H1 (cell line): Measurements from ENCODE around the gene FOXB1. TPM values are rescaled to one million over a fixed set of nuclear protein-coding genes. Genes with fewer than 3 reads are reported as not detected.

ENCODE experiments used
- BRCA1 ChIP-seq: IDR thresholded peaks from 2 replicates; pipeline ENCODE4 v1.6.1; 2012; ENCODE audit warnings: low read depth, low read length, improper control_type of control experiment
- CHD2 ChIP-seq: IDR thresholded peaks from 2 replicates; pipeline ENCODE4 v1.6.1; 2012; ENCODE audit warnings: low read length, improper control_type of control experiment
- HDAC2 ChIP-seq, 2 experiments: fragments of 300-600 bp in 1 of 2; sonication (generic) in 1 of 2; IDR thresholded peaks; 2 replicates each; pipeline ENCODE4 v1.6.1; 2011 to 2012; ENCODE audit warnings: low read depth in 2 of 2, low read length in 2 of 2, mild to moderate bottlenecking in 2 of 2, moderate library complexity in 2 of 2, borderline replicate concordance in 1 of 2, inconsistent platforms in 1 of 2
- HDAC6 ChIP-seq: IDR thresholded peaks from one replicate; pipeline ENCODE4 v1.7.1; 2012; ENCODE audit warnings: low read depth, mild to moderate bottlenecking, inconsistent platforms, low read length, moderate library complexity
- MAFK ChIP-seq: IDR thresholded peaks from 2 replicates; pipeline ENCODE4 v1.6.1; 2012; ENCODE audit warnings: low read depth, mild to moderate bottlenecking, improper control_type of control experiment, low read length
- POLR2AphosphoS5 ChIP-seq: IDR thresholded peaks from 2 replicates; pipeline ENCODE4 v1.6.1; 2011; ENCODE audit warnings: low read depth, low read length
- polyA plus RNA-seq, 7 experiments: library from polyadenylated mRNA; depleted of rRNA in 3 of 7; stranded (reverse) in 5 of 7; unstranded in 2 of 7; fragments of >200 nt in 5 of 7; fragments of 200-250 nt in 2 of 7; gene quantifications; 1 replicate in 5 of 7; 2 replicates in 1 of 7; 4 replicates in 1 of 7; pipeline versions ENCODE4 v1.2.1 to v1.2.3, GENCODE V29; 2011 to 2013; ENCODE audit warnings: missing spikeins in 2 of 7, mixed read lengths in 2 of 7
- total RNA-seq: library from RNA; stranded (reverse); fragmentation: NEBNext Ultra II Directional; extraction: Animal tissue kit (Norgen Biotek cat#: 25700); gene quantifications from 2 replicates; pipeline ENCODE4 v1.2.1, GENCODE V29; 2021

Gene FOXB1
- total and polyA plus RNA-seq, 2 of the 8 experiments (the other 6 are each of a cell fraction or from before 2014, with no cell fraction given) = 0.92 to 1.5 TPM

GRCh38 chr15:60035344-60035743, 31.2 kb downstream of the FOXB1 start (continued):
- TF ChIP-seq BRCA1 = no peak
- no peak for TF ChIP-seq POLR2AphosphoS5
- TF ChIP-seq HDAC6 = no peak
- TF ChIP-seq CHD2 = no peak
- no peak for TF ChIP-seq MAFK
- no peak for TF ChIP-seq HDAC2 (IDR thresholded peaks at IDR 0.05; ENCODE audit: borderline replicate concordance in 1 of 2, low read depth in 2 of 2, low read length in 2 of 2)
